Large intestine (tissue), 1 donor: Measurements from ENCODE around the gene PHKG2. TPM values are rescaled to one million over a fixed set of nuclear protein-coding genes. Genes with fewer than 3 reads are reported as not detected.

Experiments
- polyA plus RNA-seq: library from polyadenylated mRNA; unstranded; fragments of 120-200 nt; gene quantifications from one replicate; pipeline ENCODE4 v1.2.1, GENCODE V29; 2013

The PHKG2 gene
- polyA plus RNA-seq, 1 donor, result 38.2 TPM

Other genes starting within 250 kb of the PHKG2 start
- gene ZNF768, start 221.9 kb upstream of the PHKG2 start, polyA plus RNA-seq, result 53.1 TPM
- 9.4 TPM for gene ZNF747, start 213.6 kb upstream of the PHKG2 start, polyA plus RNA-seq
- 21.2 TPM for gene ZNF764, start 190.1 kb upstream of the PHKG2 start, polyA plus RNA-seq
- gene ZNF688, start 176.7 kb upstream of the PHKG2 start, polyA plus RNA-seq, result 15.8 TPM
- gene ZNF785, start 162.7 kb upstream of the PHKG2 start, polyA plus RNA-seq, result 22.7 TPM
- gene ZNF689, start 138.0 kb upstream of the PHKG2 start, polyA plus RNA-seq, result 8.6 TPM
- gene PRR14, start 97.5 kb upstream of the PHKG2 start, polyA plus RNA-seq, result 35.0 TPM
- gene FBRS, start 90.0 kb upstream of the PHKG2 start, polyA plus RNA-seq, result 97.6 TPM
- gene SRCAP, start 49.3 kb upstream of the PHKG2 start, polyA plus RNA-seq, result 36.8 TPM
- gene CFAP119, start 13.6 kb downstream of the PHKG2 start, polyA plus RNA-seq, result 4.2 TPM
- gene RNF40, start 13.9 kb downstream of the PHKG2 start, polyA plus RNA-seq, result 84.5 TPM
- 15.4 TPM for gene ZNF629, start 38.8 kb downstream of the PHKG2 start, polyA plus RNA-seq
- gene BCL7C, start 145.7 kb downstream of the PHKG2 start, polyA plus RNA-seq, result 25.6 TPM
- gene CTF1, start 148.2 kb downstream of the PHKG2 start, polyA plus RNA-seq, result 4.0 TPM
- 17.6 TPM for gene FBXL19, start 175.1 kb downstream of the PHKG2 start, polyA plus RNA-seq
- gene ORAI3, start 200.6 kb downstream of the PHKG2 start, polyA plus RNA-seq, result 24.5 TPM
- 12.3 TPM for gene SETD1A, start 209.3 kb downstream of the PHKG2 start, polyA plus RNA-seq
- gene HSD3B7, start 236.8 kb downstream of the PHKG2 start, polyA plus RNA-seq, result 11.7 TPM